GM18873 (cell line): ENCODE measurements around the gene CTXND1.

Experiments
- ATAC-seq: cut with Tn5 transposase; IDR thresholded peaks from one replicate; pipeline ENCODE4 v1.9.1; 2021; ENCODE audit warnings: mild to moderate bottlenecking, moderate library complexity, moderate number of reproducible peaks; ENCODE audit not compliant: unreplicated experiment, low FRiP score

The CTXND1 gene

GRCh38 chr15:80260551-80260950 is 8.5 kb upstream of the CTXND1 start:
- no peak for ATAC-seq

DNA sequence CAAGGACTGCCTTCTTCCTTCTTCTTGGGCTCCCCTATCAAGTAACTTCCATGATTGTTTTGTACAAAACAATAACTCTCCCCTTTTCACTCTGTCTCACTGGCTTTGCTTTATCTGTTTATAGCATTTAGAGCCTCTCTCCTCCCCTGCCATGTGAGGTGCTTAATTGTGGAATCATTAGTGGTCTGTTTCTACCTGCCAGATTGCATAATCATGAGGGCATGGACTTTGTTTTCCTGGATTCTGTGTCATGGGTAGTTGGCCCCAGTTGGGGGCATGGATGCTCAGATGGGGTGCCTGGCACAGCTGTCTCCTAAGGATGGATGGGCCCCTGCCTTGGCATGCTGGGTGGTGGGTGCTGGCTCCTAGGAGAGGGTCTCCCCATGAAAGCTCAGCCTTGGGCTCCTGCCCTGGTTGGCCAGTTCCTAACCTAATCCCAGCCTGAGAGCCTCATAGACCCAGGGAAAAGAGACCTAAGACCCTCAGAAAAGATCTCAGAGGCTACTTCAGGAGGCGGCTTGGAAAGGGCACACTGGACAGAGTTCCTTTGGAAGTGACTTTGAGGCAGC is 8.0 kb upstream of the CTXND1 start:
- ATAC-seq: no peak

DNA sequence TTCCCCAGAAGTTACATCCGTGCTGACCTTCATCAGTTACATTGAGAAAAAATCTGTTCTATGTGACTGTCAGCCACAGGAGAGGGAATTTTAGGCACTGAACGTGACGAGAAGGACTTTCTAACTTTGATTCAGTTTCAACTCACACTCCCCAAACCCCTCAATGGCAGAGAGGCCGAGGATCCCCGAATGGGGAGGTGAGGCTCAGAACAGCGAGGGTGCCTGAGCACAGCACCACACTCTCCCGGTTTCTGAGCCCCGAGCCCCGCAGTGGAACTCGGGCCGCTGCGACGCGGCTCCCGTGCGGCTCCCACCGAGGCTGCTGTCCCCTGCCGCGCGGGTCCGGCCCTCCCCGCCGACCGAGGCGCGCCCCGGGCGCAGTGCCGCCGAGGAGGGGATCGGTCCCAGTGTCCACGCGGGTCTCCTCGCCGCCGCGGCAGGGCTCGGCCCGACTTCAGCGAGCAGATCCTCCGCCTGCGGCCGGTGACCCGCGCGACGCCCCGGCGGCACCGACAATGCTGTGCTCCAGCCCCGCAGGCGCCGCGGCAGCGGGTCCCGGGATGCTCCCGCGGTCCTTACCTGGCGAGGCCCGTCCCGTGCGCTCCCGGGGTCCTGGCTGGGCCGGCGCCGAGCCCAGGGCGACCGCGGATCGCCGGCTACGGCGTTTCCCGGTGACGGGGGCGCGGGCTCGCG is 439 bp downstream of the CTXND1 start:
- no peak for ATAC-seq

DNA sequence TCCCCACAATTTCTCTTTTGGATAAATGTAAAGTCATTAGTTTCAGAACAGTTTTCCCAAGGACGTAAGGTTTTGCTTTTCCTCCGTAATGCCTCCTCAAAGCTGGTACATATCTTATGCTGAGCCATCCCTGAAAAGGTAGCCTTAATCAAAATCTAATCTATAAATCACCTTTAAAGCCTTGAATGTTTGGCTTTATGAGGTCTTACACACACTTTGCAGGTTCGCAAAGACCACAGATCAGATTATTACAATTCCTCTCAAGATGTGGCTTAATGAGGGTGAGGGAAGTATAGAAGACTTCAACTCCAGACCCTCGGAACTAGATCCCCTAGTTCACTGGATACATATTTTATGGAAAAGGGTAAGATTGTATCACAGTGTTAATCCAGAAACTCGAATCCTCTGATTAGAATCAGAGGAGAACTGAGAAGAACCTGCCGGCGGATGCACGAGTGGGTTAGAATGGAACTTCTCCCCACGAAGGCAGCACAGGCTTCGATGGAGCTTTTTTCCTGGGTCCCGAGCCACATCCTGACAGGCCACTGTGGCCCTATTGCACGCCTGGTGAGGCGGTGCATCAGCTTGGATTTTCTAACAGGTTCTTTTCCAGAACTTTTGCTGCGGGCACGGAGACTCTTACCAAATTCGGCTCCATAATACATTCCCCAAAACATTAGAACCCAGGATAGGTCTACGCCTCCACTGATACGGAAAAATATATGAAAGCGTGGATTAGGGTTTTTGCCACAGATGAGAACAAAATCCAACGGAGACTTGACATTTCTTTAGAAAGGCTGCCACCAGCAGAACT is 1.2 kb downstream of the CTXND1 start:
- no peak for ATAC-seq

- no peak for ATAC-seq
These were observed 2.0 kb downstream of the CTXND1 start for GRCh38 chr15:80249973-80250372.

GRCh38 chr15:80247320-80247719 is 4.7 kb downstream of the CTXND1 start:
- no peak for ATAC-seq

- no peak for ATAC-seq
These were observed 5.6 kb downstream of the CTXND1 start for GRCh38 chr15:80246425-80246894.

DNA sequence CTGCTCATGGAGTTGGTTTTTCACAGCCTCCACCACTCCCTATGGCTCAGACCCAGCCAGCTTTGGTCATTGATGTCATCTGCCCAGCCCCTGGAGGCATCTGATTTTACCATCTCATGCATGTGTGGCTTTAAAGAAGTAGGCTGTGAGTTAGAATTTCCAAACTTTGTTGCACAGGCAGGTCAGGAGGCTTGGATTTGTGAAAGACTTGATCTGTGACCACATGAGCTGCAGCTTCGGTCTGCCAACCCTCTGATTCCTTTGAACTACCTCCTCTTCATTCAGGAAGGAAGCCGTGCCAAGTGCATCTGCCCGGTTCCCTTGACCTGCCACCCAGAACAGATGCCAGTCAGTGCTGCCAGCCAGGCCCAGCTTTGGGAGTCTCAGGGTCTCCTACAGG is 9.2 kb downstream of the CTXND1 start:
- ATAC-seq: no peak

DNA sequence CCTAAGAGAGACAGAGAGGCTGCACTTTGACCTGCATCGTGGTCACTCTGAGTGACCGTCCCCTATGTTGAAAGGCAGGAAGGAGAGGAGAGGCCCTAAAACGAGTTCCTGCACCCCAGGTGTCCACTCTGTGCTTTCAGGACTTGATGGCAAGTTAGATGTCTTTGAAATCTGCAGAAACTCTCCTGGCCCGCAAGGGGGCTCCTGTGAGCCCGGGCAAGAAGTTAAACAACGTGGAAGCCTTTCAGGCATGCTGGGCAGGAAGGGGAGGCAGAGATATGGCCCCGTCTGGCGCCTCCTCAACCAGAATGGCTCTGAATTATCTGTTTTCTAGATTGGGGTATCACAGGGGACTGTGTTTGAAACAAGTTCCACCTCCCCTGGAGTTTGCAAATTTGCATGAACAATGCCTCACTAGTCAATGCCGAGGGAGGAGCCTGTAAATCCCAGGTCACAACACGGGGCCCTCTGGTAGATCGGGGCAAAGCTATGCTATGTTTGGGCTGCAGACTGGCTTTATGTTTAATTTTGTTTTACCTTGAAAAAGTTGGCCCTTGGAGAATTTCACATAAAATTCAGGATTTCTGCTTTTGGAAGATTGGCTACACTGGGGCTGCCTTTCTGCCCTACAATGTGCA is 9.8 kb downstream of the CTXND1 start:
- ATAC-seq: no peak

- ATAC-seq: no peak
These were observed 10.5 kb downstream of the CTXND1 start for GRCh38 chr15:80241508-80241907.

GRCh38 chr15:80240276-80240675 is 11.7 kb downstream of the CTXND1 start:
- no peak for ATAC-seq

- ATAC-seq: no peak
These were observed 17.1 kb downstream of the CTXND1 start for GRCh38 chr15:80234883-80235282.

GRCh38 chr15:80233581-80233980 is 18.4 kb downstream of the CTXND1 start:
- ATAC-seq: no peak

DNA sequence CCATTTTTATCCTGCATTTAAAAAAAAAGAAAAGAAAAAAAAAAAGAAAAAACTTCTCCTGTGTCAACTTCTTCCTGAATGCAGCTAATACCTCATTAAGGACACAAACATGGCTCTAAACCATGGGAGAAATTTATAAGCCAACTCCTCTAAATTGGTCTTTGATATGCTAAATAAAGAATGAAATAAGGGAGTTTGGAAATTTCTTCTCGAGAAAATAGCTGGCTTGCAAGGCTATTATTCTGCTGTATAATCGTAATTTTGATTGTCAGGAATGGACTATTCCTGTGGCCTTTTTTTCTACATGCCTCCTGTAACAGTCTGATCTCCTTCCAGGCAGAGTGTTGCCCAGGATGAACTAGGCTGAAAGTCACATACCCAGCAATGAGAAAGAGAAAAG is 20.6 kb downstream of the CTXND1 start:
- ATAC-seq: no peak

- ATAC-seq: no peak
These were observed 22.9 kb downstream of the CTXND1 start for GRCh38 chr15:80228959-80229610.

DNA sequence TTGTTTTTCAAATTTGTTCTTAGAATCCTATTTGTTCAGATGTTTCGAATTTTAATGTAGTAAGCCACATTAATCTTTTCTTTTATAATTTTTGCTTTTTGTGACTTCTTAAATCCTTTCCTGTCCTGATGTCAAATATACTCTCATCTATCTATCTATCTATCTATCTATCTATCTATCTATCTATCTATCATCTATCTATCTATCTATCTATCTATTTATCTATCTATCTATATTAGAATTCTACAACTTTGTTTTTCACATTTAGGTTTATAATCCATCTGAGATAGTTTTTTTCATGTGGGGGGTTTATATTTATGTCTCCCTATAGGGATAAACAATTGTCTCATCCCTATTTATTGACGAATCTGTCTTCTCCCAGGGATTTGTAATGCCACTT is 32.1 kb downstream of the CTXND1 start:
- ATAC-seq: no peak

GRCh38 chr15:80217327-80217900 is 34.6 kb downstream of the CTXND1 start:
- ATAC-seq: no peak

DNA sequence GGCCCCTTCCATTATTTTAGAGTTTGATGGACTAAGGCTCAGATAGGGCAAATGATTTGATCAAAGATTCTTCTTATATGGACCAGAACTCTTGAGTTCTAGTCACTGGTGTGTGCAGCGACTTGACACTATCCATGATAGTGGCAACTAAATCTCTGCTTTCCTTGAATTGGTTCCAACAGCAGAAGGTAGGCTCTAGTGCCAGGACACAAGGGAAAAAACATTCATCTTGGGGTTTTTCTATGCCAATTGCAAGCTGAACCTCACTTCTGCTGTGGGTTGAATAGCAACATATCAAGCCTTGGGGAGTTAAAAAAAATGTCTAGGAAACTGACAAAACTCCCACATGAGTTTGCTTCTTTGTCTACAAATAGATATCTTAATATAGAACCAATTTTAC is 35.1 kb downstream of the CTXND1 start:
- ATAC-seq: no peak

GRCh38 chr15:80216141-80216540 is 35.9 kb downstream of the CTXND1 start:
- ATAC-seq: no peak

- no peak for ATAC-seq
These were observed 37.1 kb downstream of the CTXND1 start for GRCh38 chr15:80214910-80215309.
